PFSK-1 (cell line): ENCODE data around the gene TRMT61A.
A peak's percentile ranks its signal among the peaks of the same experiment; 100 is the strongest.

Experiments
- FOXP2 ChIP-seq: optimal IDR thresholded peaks from 2 replicates; pipeline ENCODE3; 2011; ENCODE audit warnings: borderline replicate concordance, control low read depth, inconsistent platforms; ENCODE audit not compliant: insufficient read depth; ENCODE audit errors: extremely low read length, extremely low read depth
- POLR2AphosphoS5 ChIP-seq: IDR thresholded peaks from 2 replicates; pipeline ENCODE4 v1.6.1; 2012; ENCODE audit warnings: low read depth, mild to moderate bottlenecking, control low read depth, low read length, moderate library complexity
- REST ChIP-seq, 2 experiments: IDR thresholded peaks; 2 replicates each; pipeline versions ENCODE4 v1.6.1 to v1.8.0; 2011 to 2012; ENCODE audit warnings: low read depth in 2 of 2, low read length in 2 of 2, control low read depth in 1 of 2, inconsistent platforms in 1 of 2, mild to moderate bottlenecking in 1 of 2, moderate library complexity in 1 of 2; ENCODE audit not compliant: insufficient read depth in 1 of 2
- SIN3A ChIP-seq: IDR thresholded peaks from 2 replicates; pipeline ENCODE4 v1.6.1; 2012; ENCODE audit warnings: mild to moderate bottlenecking, low read length, moderate library complexity, borderline replicate concordance; ENCODE audit not compliant: insufficient read depth
- TAF1 ChIP-seq: IDR thresholded peaks from 2 replicates; pipeline ENCODE4 v1.6.1; 2012; ENCODE audit warnings: low read length, control low read depth, borderline replicate concordance; ENCODE audit not compliant: insufficient read depth

GRCh38 chr14:103538291-103539055 is 9.5 kb downstream of the TRMT61A start:
- TF ChIP-seq POLR2AphosphoS5 (peak; percentile 14; the same call in 1 of the 2 replicates), TAF1 (no peak), SIN3A (no peak), REST (IDR thresholded peaks at IDR 0.05; ENCODE audit: insufficient read depth in 1 of 2, low read depth in 2 of 2, low read length in 2 of 2) (no peak), FOXP2 (no peak)
